ENCODE measurements around the gene RNASEH2B.

DNA sequence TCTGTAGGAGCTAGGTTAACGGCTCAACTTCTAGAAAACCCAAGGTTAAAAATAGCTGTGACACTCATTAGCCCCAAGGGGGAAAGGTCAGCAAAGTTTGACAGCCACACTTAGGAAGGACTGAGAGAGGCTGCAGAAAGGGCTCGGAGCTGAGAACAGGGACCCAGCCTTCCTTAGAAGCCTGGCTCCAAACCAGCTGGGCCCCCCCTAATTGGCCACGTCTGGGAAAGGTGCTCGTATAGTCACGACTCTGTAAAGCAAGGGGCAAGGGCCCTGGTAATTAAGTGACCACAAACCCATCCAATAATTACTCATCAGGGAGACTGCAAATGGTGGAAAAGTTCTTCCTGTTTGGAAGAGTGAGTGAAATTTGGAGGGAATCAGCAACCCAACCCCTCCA lies 90.5 kb downstream of the RNASEH2B start:
- no peak for TF ChIP-seq POLR2AphosphoS5 (IDR thresholded peaks at IDR 0.05)
- TF ChIP-seq, protein P1, sequence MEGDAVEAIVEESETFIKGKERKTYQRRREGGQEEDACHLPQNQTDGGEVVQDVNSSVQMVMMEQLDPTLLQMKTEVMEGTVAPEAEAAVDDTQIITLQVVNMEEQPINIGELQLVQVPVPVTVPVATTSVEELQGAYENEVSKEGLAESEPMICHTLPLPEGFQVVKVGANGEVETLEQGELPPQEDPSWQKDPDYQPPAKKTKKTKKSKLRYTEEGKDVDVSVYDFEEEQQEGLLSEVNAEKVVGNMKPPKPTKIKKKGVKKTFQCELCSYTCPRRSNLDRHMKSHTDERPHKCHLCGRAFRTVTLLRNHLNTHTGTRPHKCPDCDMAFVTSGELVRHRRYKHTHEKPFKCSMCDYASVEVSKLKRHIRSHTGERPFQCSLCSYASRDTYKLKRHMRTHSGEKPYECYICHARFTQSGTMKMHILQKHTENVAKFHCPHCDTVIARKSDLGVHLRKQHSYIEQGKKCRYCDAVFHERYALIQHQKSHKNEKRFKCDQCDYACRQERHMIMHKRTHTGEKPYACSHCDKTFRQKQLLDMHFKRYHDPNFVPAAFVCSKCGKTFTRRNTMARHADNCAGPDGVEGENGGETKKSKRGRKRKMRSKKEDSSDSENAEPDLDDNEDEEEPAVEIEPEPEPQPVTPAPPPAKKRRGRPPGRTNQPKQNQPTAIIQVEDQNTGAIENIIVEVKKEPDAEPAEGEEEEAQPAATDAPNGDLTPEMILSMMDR (IDR thresholded peaks at IDR 0.05): no peak

Data from esophagus muscularis mucosa (tissue), 3 donors.